Measurements from ENCODE around the gene TMEM14B.
"Not testable (repeated sequence)": the region's sequence is repeated elsewhere in the genome, so short reads cannot be mapped to it uniquely, and the experiment has no call there.

Gene TMEM14B

DNA sequence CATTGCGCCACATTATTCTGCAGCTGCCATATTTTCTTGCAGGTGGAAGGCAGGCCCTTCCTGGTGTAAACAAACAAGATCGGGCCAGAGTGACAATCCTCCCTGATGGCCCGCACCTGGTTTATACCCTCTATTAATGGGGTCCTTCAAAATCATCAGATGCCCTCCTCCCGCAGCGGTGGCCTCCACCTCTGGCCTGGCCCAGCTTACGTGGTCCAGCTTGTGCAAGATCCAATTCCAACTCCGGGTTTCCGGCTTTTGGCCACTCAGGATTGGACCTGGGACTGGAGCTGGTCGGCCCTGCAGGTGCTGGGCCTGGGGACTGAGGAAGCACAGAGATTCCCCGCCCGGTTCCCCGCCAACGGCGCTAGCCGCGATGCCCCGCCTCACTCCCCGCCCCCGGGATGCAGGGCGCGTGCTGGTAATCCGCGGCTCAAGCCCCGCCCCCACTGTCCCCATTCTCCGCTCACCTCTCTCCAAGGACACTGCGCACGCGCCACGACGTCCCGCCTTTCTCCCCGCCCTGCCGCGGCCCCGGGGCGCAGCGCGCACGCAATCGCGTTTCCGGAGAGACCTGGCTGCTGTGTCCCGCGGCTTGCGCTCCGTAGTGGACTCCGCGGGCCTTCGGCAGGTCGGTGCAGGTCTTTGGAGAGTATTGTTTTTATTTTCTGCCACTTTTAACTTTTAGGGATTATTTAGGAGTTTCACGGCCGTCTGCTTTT lies at the start of gene TMEM14B:
Gene TMEM14B (plus strand): TSS at position 555 of the 722 bp plus-strand sequence. CDS start 1,441 bp downstream, outside the sequence.
- DNase-seq (ENCODE audit: low spot score), result peak; percentile 100

DNA sequence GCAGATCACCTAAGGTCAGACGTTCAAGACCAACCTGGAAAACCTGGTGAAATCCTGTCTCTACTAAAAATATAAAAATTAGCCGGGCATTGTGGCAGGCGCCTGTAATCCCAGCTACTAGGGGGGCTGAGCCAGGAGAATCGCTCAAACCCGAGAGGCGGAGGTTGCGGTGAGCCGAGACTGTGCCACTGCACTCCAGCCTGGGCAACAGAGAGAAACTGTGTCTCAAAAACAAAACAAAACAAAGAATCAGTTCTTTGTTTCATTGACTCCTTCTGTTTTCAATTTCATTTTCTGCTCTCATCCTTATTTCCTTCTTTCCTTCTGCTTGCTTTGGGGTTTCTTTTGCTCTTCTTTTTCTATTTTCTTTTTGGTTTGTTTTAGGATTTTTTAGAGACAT lies 33.6 kb upstream of the TMEM14B start:
- no peak for DNase-seq (ENCODE audit: low spot score)

DNA sequence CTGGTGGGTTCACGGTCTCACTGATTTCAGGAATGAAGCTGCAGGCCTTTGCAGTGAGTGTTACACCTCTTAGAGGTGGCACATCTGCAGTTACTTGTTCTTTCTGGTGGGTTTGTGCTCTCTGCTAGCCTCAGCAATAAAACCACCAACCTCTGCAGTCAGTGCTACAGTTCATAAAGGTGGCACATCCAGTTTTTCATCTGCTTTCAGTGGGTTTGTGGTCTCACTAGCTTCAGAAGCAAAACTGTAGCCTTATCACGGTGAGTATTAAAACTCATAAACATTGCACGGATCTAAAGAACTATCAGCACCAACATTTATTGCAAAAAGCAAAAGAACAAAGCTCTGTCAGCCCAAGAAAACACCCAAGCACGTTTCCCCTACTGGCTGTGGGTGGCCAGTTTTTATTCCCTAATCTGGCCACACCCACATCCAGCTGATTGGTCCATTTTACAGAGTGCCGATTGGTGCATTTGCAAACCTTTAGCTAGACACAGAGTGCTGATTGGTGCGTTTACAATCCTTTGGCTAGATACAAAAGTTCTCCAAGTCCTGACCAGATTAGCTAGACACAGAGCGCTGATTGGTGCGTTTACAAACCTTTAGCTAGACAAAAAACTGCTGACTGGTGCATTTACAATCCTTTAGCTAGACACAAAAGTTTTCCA lies 28.2 kb upstream of the TMEM14B start:
- DNase-seq (ENCODE audit: low spot score), result no peak

DNA sequence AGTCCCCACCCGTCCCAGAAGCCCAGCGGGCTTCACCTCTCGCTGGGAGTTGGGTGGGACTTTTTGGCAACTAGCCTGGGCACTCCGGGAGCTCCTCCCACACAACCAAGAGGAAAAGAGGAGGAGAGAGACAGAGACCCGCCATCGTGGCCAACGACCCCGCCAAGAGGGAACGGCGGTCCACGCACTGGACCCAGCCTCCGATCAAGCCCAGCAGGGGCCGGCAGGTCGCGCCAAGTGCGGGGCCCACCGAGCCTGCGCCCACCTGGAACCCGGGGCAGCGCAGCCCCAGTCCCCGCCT lies 27.7 kb upstream of the TMEM14B start:
- peak; percentile 13 for DNase-seq (ENCODE audit: low spot score)

DNA sequence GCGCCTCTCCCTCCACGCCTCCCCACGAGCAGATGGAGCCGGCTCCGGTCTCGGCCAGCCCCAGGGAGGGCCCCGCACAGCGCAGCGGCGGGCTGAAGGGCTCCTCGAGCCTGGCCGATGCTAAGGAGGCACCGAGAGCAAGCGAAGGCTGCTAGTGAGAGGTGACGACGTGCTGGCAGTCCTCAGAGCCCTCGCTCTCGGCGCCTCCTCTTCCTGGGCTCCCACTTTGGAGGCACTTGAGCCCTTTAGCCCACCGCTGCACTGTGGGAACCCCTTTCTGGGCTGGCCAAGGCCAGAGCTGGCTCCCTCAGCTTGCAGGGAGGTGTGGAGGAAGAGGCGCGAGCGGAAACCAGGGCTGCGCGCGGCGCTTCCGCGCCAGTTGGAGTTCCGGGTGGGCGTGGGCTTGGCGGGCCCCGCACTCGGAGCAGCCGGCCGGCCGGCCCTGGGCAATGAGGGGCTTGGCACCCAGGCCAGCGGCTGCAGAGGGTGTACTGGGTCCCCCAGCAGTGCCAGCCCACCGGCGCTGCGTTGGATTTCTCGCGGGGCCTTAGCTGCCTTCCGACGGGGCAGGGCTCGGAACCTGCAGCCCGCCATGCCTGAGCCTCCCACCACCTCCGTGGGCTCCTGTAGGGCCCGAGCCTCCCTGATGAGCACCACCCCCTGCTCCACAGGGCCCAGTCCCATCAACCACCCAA lies 27.2 kb upstream of the TMEM14B start:
- peak; percentile 22 for DNase-seq (ENCODE audit: low spot score)

DNA sequence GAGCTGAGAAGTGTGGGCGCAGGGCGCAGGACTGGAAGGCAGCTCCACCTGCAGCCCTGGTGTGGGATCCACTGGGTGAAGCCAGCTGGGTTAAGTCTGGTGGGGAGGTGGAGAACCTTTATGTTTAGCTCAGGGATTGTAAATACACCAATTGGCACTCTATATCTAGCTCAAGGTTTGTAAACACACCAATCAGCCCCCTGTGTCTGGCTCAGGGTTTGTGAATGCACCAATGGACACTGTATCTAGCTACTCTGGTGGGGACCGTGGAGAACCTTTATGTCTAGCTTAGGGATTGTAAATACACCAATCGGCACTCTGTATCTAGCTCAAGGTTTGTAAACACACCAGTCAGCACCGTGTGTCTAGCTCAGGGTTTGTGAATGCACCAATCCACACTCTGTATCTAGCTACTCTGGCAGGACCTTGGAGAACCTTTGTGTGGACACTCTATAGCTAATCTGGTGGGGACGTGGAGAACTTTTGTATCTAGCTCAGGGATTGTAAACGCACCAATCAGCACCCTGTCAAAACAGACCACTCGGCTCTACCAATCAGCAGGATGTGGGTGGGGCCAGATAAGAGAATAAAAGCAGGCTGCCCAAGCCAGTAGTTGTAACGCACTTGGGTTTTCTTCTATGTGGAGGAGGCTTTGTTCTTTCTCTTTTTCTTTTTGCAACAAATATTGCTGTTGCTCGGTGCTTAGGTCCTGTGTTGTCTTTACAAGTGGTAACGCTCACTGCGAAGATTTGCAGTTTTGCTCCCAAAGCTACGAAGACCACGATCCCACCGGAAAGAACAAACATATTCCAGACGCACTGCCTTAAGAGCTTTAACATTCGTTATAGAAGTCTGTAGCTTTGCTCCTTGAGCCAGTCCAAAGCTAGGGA lies 26.4 kb upstream of the TMEM14B start:
- DNase-seq (ENCODE audit: low spot score), result not testable (repeated sequence)

DNA sequence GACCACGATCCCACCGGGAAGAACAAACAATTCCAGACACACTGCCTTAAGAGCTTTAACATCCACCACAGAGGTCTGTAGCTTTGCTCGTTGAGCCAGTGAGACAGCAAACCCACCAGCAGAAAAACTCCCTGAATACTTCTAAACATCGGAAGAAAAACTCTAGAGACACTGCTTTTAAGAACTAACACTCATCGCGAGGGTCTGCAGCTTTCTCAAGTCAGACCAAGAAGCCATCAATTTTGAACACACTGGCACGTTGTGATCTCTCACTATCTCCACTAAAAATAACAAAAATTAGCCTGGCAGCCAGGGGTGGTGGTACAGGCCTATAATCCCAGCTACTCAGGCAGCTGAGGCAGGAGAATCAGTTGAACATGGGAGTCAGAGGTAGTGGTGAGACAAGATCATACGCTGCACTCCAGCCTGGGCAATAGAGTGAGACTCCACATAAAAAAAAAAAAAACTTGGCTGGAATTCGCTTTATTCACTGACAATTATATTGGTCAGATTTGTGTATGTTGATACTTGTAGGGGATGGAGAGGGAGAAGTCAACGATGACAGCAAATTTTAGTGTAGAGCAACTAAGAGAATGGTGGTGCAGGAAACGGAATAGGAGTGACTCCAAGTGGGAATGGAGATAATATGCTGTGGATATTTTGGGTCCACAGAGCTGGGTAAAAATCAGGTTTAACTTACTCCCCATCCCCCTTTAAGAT lies 25.6 kb upstream of the TMEM14B start:
- no peak for DNase-seq (ENCODE audit: low spot score)

DNA sequence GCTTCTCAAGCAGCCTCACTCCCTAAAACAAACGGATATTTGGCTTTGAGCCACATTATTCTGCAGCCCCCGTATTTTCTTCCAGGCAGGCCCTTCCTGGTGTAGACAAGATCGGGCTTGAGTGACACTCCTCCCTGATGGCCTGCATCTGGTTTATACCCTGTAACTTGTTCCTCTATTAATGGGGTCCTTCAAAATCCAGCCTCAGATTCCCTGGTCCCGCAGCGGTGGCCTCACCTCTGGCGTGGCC lies 25.1 kb upstream of the TMEM14B start:
- no peak for DNase-seq (ENCODE audit: low spot score)

DNA sequence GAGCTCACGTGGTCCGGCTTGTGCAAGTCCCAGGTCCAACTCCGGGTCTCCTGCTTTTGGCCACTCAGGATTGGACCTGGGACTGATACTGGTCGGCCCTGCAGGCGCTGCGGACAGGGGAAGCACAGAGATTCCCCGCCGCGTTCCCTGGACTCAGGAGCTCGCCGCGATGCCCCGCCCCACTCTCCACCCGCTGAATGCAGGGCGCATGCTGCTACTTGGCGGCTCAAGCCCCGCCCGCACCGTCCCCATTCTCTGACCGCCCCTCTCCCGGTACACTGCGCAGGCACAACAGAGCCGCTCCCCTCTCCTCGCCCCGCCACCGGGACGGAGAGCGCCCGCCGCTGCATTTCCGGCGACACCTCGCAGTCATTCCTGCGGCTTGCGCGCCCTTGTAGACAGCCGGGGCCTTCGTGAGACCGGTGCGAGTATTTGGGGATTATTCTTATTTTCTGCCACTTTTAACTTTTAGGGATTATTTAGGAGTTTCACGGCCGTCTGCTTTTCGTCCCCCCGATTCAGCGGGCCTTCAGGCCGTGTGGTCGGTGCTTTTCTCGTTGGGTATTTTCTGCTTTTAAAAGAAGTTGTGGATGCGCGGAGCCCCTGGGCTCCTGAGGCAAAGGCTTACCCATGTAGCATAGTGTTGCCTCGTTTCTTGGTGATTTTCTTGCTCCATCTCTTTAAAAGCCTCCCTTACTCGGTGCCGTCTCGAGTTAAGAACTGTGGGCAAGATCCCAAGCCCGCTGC lies 24.6 kb upstream of the TMEM14B start, which contains the start of gene TMEM14C:
Gene TMEM14C (plus strand): TSS at position 251 of the 747 bp plus-strand sequence. CDS start 1,544 bp downstream, outside the sequence.
- peak; percentile 98 for DNase-seq (ENCODE audit: low spot score)

DNA sequence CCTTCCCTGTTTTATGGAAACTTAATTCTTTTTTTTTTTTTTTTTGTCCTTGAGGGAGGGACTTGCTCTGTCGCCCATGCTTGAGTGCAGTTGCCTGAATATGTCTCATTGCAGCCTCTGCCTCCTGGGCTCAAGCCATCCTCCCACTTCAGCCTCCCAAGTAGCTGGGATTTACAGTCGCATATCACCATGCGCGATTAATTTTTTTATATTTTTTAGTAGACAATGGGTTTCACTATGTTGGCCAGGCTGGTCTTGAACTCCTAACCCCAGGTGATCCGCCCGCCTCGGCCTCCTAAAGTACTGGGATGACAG lies 24.1 kb upstream of the TMEM14B start:
- DNase-seq (ENCODE audit: low spot score), result no peak

DNA sequence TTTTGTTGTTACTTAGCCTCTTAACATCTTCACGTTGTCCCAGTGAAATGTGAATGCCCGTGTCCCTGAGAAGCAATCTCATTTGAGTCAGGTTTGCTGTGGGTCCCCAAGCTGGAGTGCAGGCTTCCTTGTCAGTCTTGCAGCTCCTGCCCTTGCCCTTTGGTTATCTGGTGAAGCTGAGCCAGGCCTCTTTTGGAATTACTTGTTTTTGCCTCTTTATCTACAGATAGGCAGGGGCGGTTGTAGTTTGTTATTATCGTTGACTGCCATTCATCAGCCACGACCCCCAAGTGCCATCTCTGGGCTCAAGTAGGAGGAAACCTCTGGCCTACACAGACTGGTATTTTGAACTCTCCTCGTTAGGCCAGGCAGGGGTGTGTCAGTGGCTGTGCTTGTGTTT lies 22.6 kb upstream of the TMEM14B start:
- DNase-seq (ENCODE audit: low spot score), result no peak

DNA sequence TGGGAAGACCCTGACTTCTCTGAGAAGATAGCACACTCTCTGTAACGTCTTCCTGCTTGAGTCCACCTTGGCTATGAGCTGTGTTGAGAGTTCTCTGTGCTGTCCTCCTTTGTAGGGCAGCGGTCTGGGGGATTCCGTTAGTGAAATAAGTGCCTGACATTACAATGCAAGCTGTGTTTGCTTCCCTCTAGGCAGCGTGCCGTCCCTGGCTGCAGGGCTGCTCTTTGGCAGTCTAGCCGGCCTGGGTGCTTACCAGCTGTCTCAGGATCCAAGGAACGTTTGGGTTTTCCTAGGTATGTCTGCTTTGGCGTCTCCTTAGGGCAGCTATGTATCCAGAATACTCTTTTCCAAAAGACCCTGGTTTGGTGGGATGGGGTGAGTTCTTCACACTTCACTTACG lies 21.9 kb upstream of the TMEM14B start:
- DNase-seq (ENCODE audit: low spot score), result no peak

DNA sequence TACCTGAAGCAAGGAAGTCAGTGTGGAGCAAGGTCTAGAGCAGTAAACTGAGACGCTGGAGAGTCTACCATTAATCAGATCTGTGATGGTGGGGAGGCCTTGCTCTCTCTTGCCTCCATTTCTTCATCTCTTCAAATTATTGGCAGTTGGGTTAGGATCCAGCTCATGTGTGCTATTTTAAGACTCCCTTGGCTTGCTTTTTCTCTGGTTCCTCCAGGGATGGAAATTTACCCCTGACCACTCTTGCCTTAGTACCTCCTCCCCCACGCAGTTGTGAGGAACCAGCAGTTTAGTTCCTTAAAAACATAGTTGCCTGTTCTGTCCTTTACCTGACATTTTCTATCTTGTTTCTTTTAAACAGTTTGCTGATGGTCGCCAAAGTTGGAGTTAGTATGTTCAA lies 17.4 kb upstream of the TMEM14B start:
- no peak for DNase-seq (ENCODE audit: low spot score)

DNA sequence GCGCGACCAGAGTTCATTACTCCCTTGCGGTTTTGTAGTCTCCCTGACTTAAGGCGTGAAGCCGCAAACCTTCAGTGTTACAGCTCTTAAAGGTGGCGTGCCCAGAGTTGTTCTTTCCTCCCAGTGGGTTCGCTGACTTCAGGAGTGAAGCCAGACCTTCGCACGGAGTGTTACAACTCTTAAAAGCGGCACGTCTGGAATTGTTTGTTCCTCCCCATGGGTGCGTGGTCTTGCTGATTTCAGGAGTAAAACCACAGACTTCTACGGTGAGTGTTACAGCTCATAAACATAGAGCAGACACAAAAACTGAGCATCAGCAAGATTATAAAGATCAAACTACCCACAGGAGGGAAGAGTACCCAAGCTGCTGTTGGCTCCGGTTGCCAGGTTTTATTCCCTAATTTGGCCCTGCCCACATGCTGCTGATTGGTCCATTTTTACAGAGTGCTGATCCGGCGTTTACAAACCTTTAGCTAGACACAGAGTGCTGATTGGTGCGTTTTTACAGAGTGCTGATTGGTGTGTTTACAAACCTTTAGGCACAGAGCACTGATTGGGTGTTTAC lies 14.4 kb upstream of the TMEM14B start:
- no peak for DNase-seq (ENCODE audit: low spot score)

DNA sequence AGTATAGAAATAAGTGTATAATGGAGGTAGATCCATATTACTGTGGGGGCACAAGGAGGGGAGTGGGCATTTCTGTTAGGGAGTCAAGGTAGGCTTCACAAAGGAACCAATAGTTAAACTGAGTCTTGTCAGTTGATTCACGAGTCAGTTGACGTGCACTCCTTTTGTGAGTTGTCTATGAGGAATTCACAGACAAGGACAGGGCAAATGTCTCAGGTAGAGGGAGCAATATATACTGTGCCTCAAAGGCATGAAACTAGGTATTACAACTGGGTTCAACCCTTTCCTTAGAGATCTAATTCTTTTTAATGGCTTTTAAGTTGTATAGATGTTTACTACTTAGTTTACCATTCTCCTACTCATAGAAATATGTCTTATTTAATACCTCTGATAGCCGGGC lies 13.7 kb upstream of the TMEM14B start:
- DNase-seq (ENCODE audit: low spot score), result no peak

DNA sequence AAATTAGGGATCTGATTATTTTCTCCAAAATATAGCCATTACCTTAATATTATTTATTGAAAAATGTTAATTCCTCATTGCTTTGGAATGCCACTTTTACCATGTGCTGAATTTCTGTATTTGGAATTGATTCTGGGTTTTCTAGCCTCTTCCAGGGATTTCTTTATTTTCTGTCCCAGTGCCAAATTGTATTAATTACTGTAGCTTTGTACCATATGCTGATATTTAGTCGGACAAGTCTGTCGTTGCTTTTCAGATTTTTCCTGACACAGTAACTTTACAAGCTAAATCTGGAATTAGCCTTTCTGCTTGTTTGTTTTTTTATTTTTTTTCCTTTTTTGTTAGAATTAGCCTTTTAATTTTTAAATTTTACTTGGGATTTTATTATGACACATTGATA lies 10.9 kb upstream of the TMEM14B start:
- DNase-seq (ENCODE audit: low spot score), result no peak

DNA sequence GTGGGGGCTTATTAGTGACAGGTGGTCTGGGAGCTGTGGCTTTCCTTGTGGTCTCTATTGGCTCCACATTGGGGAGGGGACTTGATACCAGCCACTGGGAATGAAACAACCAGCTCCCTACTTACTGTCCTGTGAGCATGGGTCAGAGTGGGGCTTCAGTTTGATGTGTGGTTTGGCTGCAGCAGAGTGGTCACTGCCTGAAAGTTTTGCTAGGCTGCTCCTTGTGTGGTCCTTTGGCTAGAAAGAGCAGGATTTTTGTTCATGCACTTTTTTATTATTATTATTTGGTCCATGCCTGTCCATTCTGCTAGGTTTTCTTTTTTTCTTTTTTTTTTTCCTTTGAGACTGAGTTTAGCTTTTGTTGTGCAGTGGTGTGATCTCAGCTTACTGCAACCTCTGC lies 7.5 kb upstream of the TMEM14B start:
- no peak for DNase-seq (ENCODE audit: low spot score)

DNA sequence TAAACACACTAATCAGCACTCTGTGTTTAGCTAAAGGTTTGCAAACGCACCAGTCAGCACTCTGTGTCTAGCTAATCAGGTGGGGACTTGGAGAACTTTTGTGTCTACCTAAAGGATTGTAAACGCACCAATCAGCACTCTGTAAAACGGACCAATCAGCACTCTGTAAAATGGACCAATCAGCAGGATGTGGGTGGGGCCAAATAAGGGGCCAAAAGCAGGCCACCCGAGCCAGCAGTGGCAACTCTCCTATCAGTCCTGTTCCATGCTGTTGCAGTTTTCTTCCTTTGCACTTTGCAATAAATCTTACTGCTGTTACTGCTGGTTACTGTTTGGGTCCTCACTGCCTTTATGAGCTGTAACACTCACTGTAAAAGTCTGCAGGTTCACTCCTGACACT lies 6.0 kb upstream of the TMEM14B start:
- DNase-seq (ENCODE audit: low spot score), result not testable (repeated sequence)

DNA sequence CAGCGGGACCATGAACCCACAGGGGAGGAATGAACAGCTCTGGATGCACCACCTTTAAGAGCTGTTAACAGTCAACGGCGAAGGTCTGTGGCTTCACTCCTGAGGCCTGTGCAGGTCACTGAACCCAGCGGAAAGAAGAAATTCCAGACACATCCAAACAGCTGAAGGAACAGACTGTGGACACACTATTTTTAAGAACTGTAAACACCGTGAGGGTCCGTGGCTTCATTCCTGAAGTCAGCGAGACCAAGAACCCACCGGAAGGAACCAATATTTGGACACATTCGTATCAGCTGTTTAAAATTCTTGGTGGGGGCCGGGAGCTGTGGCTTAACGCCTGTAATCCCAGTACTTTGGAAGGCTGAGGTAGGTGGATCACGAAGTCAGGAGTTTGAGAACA lies 5.4 kb upstream of the TMEM14B start:
- no peak for DNase-seq (ENCODE audit: low spot score)

DNA sequence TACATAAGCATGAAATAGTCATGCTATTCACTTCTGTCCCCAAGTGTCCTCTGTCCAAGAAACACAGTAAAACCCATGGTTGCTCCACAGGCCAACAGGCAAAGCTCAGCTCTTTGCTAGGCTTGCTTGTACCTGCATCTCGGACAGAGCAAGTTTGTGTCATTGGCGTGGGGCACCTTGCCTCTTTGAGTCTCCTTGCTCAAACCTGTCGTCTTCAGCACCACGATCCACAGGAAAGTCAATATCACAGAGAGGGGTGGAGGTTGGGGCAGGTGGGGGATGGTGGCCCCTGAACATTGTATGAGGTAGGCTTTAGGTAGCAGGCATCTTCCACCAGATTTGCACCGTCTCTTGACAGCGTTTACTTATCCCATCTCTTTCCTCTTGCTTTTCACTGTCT lies 4.1 kb upstream of the TMEM14B start:
- no peak for DNase-seq (ENCODE audit: low spot score)

DNA sequence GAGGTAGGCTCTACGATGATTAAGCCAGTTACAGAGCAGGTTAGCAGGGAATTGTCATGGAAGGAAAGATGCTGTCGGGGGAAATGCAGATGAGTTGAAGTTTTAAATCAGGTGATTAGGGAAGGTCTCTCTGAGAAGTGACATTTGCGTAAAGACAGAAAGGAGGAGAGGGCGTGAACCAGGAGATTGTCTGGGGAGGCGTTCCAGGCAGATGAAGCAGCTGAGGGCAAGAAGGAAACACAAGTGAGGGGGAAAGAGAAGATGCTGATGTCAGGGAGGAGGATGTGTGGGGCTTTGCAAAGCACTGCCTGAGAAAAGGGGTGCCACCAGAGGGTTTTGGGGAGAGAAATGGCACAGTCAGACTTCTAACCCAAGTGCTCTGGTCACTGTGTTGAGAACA lies 2.5 kb upstream of the TMEM14B start:
- DNase-seq (ENCODE audit: low spot score), result no peak

Measured in GM03348 (cell line).